K562 (cell line): ENCODE data around the gene DNAJC8. TPM values are rescaled to one million over a fixed set of nuclear protein-coding genes. Genes with fewer than 3 reads are reported as not detected.
A peak's percentile ranks its signal among the peaks of the same experiment; 100 is the strongest.

Experiments
- ATAC-seq: fragments of 200-7000 bp; cut with Tn5 transposase; 3 replicates; pipeline ENCODE4 v1.9.1; 2020; ENCODE audit warnings: moderate library complexity
- BruUV-seq: library from RNA; stranded (reverse); fragments of 400-500 nt; replicated peaks from 2 replicates; lab custom pipeline; 2021; lab: Mats Ljungman, UMichigan
- CTCF ChIA-PET: fragments of 300-600 bp; formaldehyde crosslinking; extraction: SDS; loops from one replicate; lab custom pipeline; 2021; ENCODE audit warnings: low intra/inter-chr PET ratio; lab: Yijun Ruan, JAX
- POLR2A ChIA-PET: fragments of 300-600, 350-650 bp; sonication (Branson Sonifier 250); formaldehyde crosslinking; extraction: SDS; loops from one replicate; lab custom pipeline; 2021; ENCODE audit warnings: antibody characterized with exemption, inconsistent platforms; lab: Yijun Ruan, JAX
- DNase-seq, 4 experiments: peaks; one replicate each; pipeline versions ENCODE4 v3.0.0 to v3.0.0-alpha.2; 2011 to 2018; ENCODE audit warnings: low spot score in 3 of 4, mixed read lengths in 3 of 4; ENCODE audit errors: extremely low read depth in 1 of 4
- FAIRE-seq: peaks from 2 replicates; lab custom pipeline; 2011; peaks lifted over from hg19 to GRCh38; lab: Jason Lieb, UNC
- H2AFZ ChIP-seq: 2 replicates; pipeline ENCODE4 v1.6.0; 2011; ENCODE audit warnings: low read depth, low read length, control low read depth, inconsistent platforms
- H3K27ac ChIP-seq: fragments of 200-600 bp; 3 replicates; pipeline ENCODE4 v1.8.0; 2011; ENCODE audit warnings: low read depth, mild to moderate bottlenecking, control low read depth, inconsistent platforms, low read length, moderate library complexity, mixed read lengths; ENCODE audit errors: extremely low read depth
- H3K27me3 ChIP-seq, 2 experiments: fragments of 300-600 bp in 1 of 2; 2 replicates in 1 of 2; 3 replicates in 1 of 2; pipeline versions ENCODE4 v1.6.0 to v1.8.0; 2011; ENCODE audit warnings: inconsistent platforms in 2 of 2, low read length in 2 of 2, mild to moderate bottlenecking in 1 of 2, mixed read lengths in 1 of 2, moderate library complexity in 1 of 2; ENCODE audit not compliant: control insufficient read depth in 2 of 2, insufficient read depth in 2 of 2
- H3K36me3 ChIP-seq: fragments of 300-600 bp; 3 replicates; pipeline ENCODE4 v1.8.0; 2011; ENCODE audit warnings: mild to moderate bottlenecking, low read length, inconsistent platforms; ENCODE audit not compliant: control insufficient read depth, insufficient read depth
- H3K4me1 ChIP-seq, 2 experiments: fragments of 200-600 bp in 1 of 2; replicated peaks in 1 of 2; 2 replicates in 1 of 2; 3 replicates in 1 of 2; pipeline versions ENCODE4 v1.5.1 to v1.8.0; 2011; ENCODE audit warnings: inconsistent platforms in 2 of 2, low read length in 2 of 2, mild to moderate bottlenecking in 1 of 2, mixed read lengths in 1 of 2, moderate library complexity in 1 of 2; ENCODE audit not compliant: control insufficient read depth in 2 of 2, insufficient read depth in 2 of 2
- H3K4me2 ChIP-seq: 2 replicates; pipeline ENCODE4 v1.6.1; 2011; ENCODE audit warnings: low read length, control low read depth, inconsistent platforms, mixed read lengths; ENCODE audit not compliant: insufficient read depth
- H3K4me3 ChIP-seq: fragments of 200-600 bp; sonication (generic), shearing (Covaris generic); 2 replicates; pipeline ENCODE4 v1.5.1; 2016; ENCODE audit warnings: control low read depth, inconsistent platforms
- H3K79me2 ChIP-seq: fragments of 200-600 bp; 3 replicates; pipeline ENCODE4 v1.8.0; 2011; ENCODE audit warnings: low read length, inconsistent platforms; ENCODE audit not compliant: control insufficient read depth, insufficient read depth
- H3K9ac ChIP-seq, 2 experiments: 2 replicates each; pipeline versions ENCODE4 v1.6.0 to v1.6.1; 2011; ENCODE audit warnings: low read depth in 2 of 2, low read length in 2 of 2, control low read depth in 1 of 2, inconsistent platforms in 1 of 2, mild to moderate bottlenecking in 1 of 2, mixed read lengths in 1 of 2; ENCODE audit not compliant: insufficient read depth in 1 of 2
- H3K9me1 ChIP-seq: one replicate; pipeline ENCODE4 v1.6.0; 2011; ENCODE audit warnings: inconsistent platforms, mild to moderate bottlenecking, low read length, moderate library complexity; ENCODE audit not compliant: control insufficient read depth, insufficient read depth
- H3K9me3 ChIP-seq: replicated peaks from 2 replicates; pipeline ENCODE4 v1.5.1; 2011; ENCODE audit warnings: low read depth, low read length, inconsistent platforms; ENCODE audit not compliant: control insufficient read depth, insufficient read depth
- H4K20me1 ChIP-seq: replicated peaks from 2 replicates; pipeline ENCODE4 v1.6.1; 2011; ENCODE audit warnings: low read length, inconsistent platforms, mixed read lengths; ENCODE audit not compliant: control insufficient read depth, insufficient read depth
- BACH1 ChIP-seq: fragments of 200-800 bp; sonication (Bioruptor generic); IDR thresholded peaks from 2 replicates; pipeline ENCODE4 v1.6.1; 2016; ENCODE audit warnings: missing genetic modification characterization, missing compliant biosample characterization
- BCOR ChIP-seq: fragments of 450-650 bp; IDR thresholded peaks from 2 replicates; pipeline ENCODE4 v1.6.1; 2016
- CHD4 ChIP-seq: fragments of 200-600 bp; sonication (generic); IDR thresholded peaks from 3 replicates; pipeline ENCODE4 v1.6.1; 2012; ENCODE audit warnings: low read depth, mild to moderate bottlenecking, mixed read lengths, low read length, inconsistent platforms; ENCODE audit not compliant: insufficient read depth, insufficient replicate concordance, poor library complexity, severe bottlenecking
- E2F1 ChIP-seq: sonication (generic); formaldehyde crosslinking; IDR thresholded peaks from 2 replicates; pipeline ENCODE4 v1.8.1; 2023; ENCODE audit warnings: mild to moderate bottlenecking, missing genetic modification reagents, moderate library complexity
- HNRNPH1 ChIP-seq: fragments of 200-400 bp; formaldehyde crosslinking; optimal IDR thresholded peaks from 2 replicates; pipeline ENCODE3; 2017; ENCODE audit warnings: low read depth, mild to moderate bottlenecking, low read length, moderate library complexity
- MAFK ChIP-seq: IDR thresholded peaks from 2 replicates; pipeline ENCODE4 v1.6.1; 2011; ENCODE audit warnings: low read length, improper control_type of control experiment
- MEIS2 ChIP-seq: fragments of 450-650 bp; IDR thresholded peaks from 2 replicates; pipeline ENCODE4 v1.6.1; 2014; ENCODE audit warnings: mild to moderate bottlenecking; ENCODE audit not compliant: partially characterized antibody
- MLLT1 ChIP-seq, 2 experiments: fragments of 450-650 bp; IDR thresholded peaks; 2 replicates each; pipeline ENCODE4 v1.6.1; 2016
- NONO ChIP-seq, 2 experiments: fragments of 200-400 bp in 1 of 2; fragments of 450-650 bp in 1 of 2; formaldehyde crosslinking in 1 of 2; IDR thresholded peaks; 2 replicates each; pipeline ENCODE4 v1.6.1; 2017; ENCODE audit warnings: low read depth in 2 of 2, mild to moderate bottlenecking in 2 of 2, moderate library complexity in 2 of 2, low read length in 1 of 2
- RFX5 ChIP-seq: IDR thresholded peaks from 2 replicates; pipeline ENCODE4 v1.6.1; 2011; ENCODE audit warnings: low read depth, mild to moderate bottlenecking, improper control_type of control experiment, low read length
- RNF219 ChIP-seq: fragments of 250-450 bp; sonication (Bioruptor Pico); IDR thresholded peaks from 2 replicates; pipeline ENCODE4 v1.5.0; 2022; ENCODE audit warnings: mild to moderate bottlenecking
- SP2 ChIP-seq: IDR thresholded peaks from 2 replicates; pipeline ENCODE4 v1.6.1; 2011; ENCODE audit warnings: mild to moderate bottlenecking, low read depth, low read length, moderate library complexity; ENCODE audit not compliant: poor library complexity, severe bottlenecking; ENCODE audit errors: extremely low read depth
- TFAP4 ChIP-seq: sonication (generic); formaldehyde crosslinking; IDR thresholded peaks from 2 replicates; pipeline ENCODE4 v1.8.0; 2022; ENCODE audit warnings: missing genetic modification reagents, mild to moderate bottlenecking, moderate library complexity, borderline replicate concordance
- XRCC4 ChIP-seq: IDR thresholded peaks from one replicate; pipeline ENCODE4 v1.6.1; 2011; ENCODE audit not compliant: insufficient read depth, insufficient read length; ENCODE audit errors: extremely low read depth
- ZBTB7A ChIP-seq: IDR thresholded peaks from 2 replicates; pipeline ENCODE4 v1.6.1; 2011; ENCODE audit warnings: low read depth, mild to moderate bottlenecking, low read length, moderate library complexity, borderline replicate concordance; ENCODE audit not compliant: control insufficient read depth
- ZBTB8A ChIP-seq: fragments of 450-650 bp; IDR thresholded peaks from 2 replicates; pipeline ENCODE4 v1.6.1; 2018; ENCODE audit warnings: mild to moderate bottlenecking, moderate library complexity; ENCODE audit not compliant: partially characterized antibody
- ZNF778 ChIP-seq: fragments of 450-650 bp; formaldehyde crosslinking; IDR thresholded peaks from 2 replicates; pipeline ENCODE4 v1.4.0; 2020; ENCODE audit warnings: mild to moderate bottlenecking, moderate library complexity
- WGBS: fragments of 100-300 bp; shearing (Covaris generic); methylation state at CpG from one replicate; pipeline ENCODE4 v1.1.6; 2016; ENCODE audit warnings: low coverage, mixed read lengths; ENCODE audit not compliant: insufficient coverage; ENCODE audit errors: missing lambda C conversion rate; 5-methylcytosine and 5-hydroxymethylcytosine counted together
- in situ Hi-C: fragments of 300-500 bp; cut with MboI; formaldehyde crosslinking; loops from 4 replicates; pipeline ENCODE4 v1.15.0; 2018; ENCODE audit warnings: inconsistent platforms, mixed read lengths
- intact Hi-C: fragments of 100-400 bp; cut with micrococcal nuclease; formaldehyde crosslinking; loops from 2 replicates; pipeline ENCODE4 v1.14.2; 2022
- polyA plus RNA-seq, 8 experiments: library from polyadenylated mRNA; depleted of rRNA in 4 of 8; stranded (reverse) in 5 of 8; unstranded in 3 of 8; fragments of >200 nt; fragmentation: Nextera tagmentation in 2 of 8; fragmentation: Illumina TruSeq in 1 of 8; extraction: Ambion mirVana in 2 of 8; extraction: Trizol in 1 of 8; gene quantifications; 2 replicates each; pipeline versions ENCODE4 v1.2.1 to v1.2.3, GENCODE V29; 2011 to 2014; ENCODE audit warnings: inconsistent platforms in 1 of 8, missing spikeins in 1 of 8
- total RNA-seq, 7 experiments: library from RNA; depleted of rRNA in 6 of 7; stranded (reverse); fragments of >200 nt in 6 of 7; fragmentation: Illumina TruSeq in 2 of 7; extraction: Trizol in 2 of 7; gene quantifications; 2 replicates each; pipeline versions ENCODE4 v1.2.1 to v1.2.3, GENCODE V29; 2011 to 2021; ENCODE audit warnings: low replicate concordance in 1 of 7

Gene DNAJC8
- total and polyA plus RNA-seq, 9 of the 15 experiments (the other 6 are each of a cell fraction or from before 2014, with no cell fraction given), result 143 to 508 (median 209) TPM

GRCh38 chr1:28213315-28213714 is 19.5 kb downstream of the DNAJC8 start:
- Histone ChIP-seq H3K79me2 (peaks cover 32% of the 10 kb centered on the region), H3K27me3 (no peaks in the 10 kb centered on the region), H3K9me1 (no peaks in the 10 kb centered on the region), H3K4me3 (no peak overlapping the region), H2AFZ (no peak overlapping the region), H4K20me1 (no peaks in the 10 kb centered on the region), H3K4me1 (peaks cover 0 to 2% of the 10 kb centered on the region in 2 experiments; a peak in 1 of 5 replicates), H3K27ac (peak overlapping the region; percentile 43; the same call in 1 of the 3 replicates), H3K9me3 (no peaks in the 10 kb centered on the region), H3K9ac (no peak overlapping the region), H3K4me2 (no peak overlapping the region), H3K36me3 (peaks cover 72% of the 10 kb centered on the region)
- CTCF ChIA-PET, result no interaction called here
- POLR2A ChIA-PET, result interaction anchor here (0.7 to 1.6 kb wide), 5 partner anchors 17 to 1744 kb away, joined by 3 to 6 read pairs (median 4); no protein-coding TSS in a partner anchor
- 55% methylated on average over 2 of the region's 2 CpGs for WGBS
- peak in 1 of 4 experiments; percentile 20 for DNase-seq
- no peak for ATAC-seq
- intact Hi-C loops (no loop called here), in situ Hi-C loops (loop anchor here (5.0 kb wide), 1 partner anchor 121 kb away; no protein-coding TSS in a partner anchor)
- FAIRE-seq, result no peak
- no TSS peak for BruUV-seq
- no peak for TF ChIP-seq E2F1
- TF ChIP-seq MEIS2, result no peak
- no peak for TF ChIP-seq BCOR
- no peak for TF ChIP-seq TFAP4 (CRISPR knock-in tag)
- TF ChIP-seq SP2, result no peak
- no peak for TF ChIP-seq HNRNPH1
- no peak for TF ChIP-seq MLLT1 (IDR thresholded peaks at IDR 0.05)
- no peak for TF ChIP-seq CHD4
- TF ChIP-seq XRCC4, result no peak
- no peak for TF ChIP-seq NONO (IDR thresholded peaks at IDR 0.05; ENCODE audit: low read depth in 2 of 2, low read length in 1 of 2)
- TF ChIP-seq BACH1 (tag), result peak; percentile 37; the same call in 1 of the 2 replicates
- TF ChIP-seq RFX5, result no peak
- TF ChIP-seq ZBTB7A, result no peak
- TF ChIP-seq ZNF778 (CRISPR knock-in tag), result no peak
- no peak for TF ChIP-seq RNF219 (CRISPR knock-in tag)
- no peak for TF ChIP-seq ZBTB8A
- peak; percentile 84 for TF ChIP-seq MAFK
